K562 (cell line): ENCODE results near the gene NPFFR1. TPM values are rescaled to one million over a fixed set of nuclear protein-coding genes. Genes with fewer than 3 reads are reported as not detected.

ENCODE experiments used
- BCLAF1 ChIP-seq, 2 experiments: fragments of 450-650 bp in 1 of 2; IDR thresholded peaks; 2 replicates each; pipeline ENCODE4 v1.6.1; 2011 to 2017; ENCODE audit warnings: low read depth in 2 of 2, antibody characterized with exemption in 1 of 2, borderline replicate concordance in 1 of 2, low read length in 1 of 2, mild to moderate bottlenecking in 1 of 2, mixed read lengths in 1 of 2; ENCODE audit not compliant: control insufficient read depth in 1 of 2
- ELF1 ChIP-seq: fragments of 200-800 bp; sonication (Bioruptor generic); IDR thresholded peaks from 2 replicates; pipeline ENCODE4 v1.6.1; 2016; ENCODE audit warnings: missing genetic modification characterization, missing compliant biosample characterization
- FOXK2 ChIP-seq, 2 experiments: fragments of 450-650 bp; IDR thresholded peaks in 1 of 2; conservative IDR thresholded peaks in 1 of 2; 2 replicates each; pipeline ENCODE4 v1.6.1; 2016; ENCODE audit warnings: low read depth in 2 of 2, mild to moderate bottlenecking in 1 of 2
- GTF2B ChIP-seq: IDR thresholded peaks from 2 replicates; pipeline ENCODE4 v1.6.1; 2011; ENCODE audit not compliant: insufficient read length; ENCODE audit errors: extremely low read depth
- HMGN3 ChIP-seq: IDR thresholded peaks from 2 replicates; pipeline ENCODE4 v1.6.1; 2011; ENCODE audit warnings: borderline replicate concordance, low read depth, mild to moderate bottlenecking, mixed read lengths, low read length; ENCODE audit not compliant: insufficient read length; ENCODE audit errors: extremely low read depth
- MECOM ChIP-seq: fragments of 250-450 bp; sonication (Bioruptor Pico); IDR thresholded peaks from 2 replicates; pipeline ENCODE4 v1.8.0; 2022; ENCODE audit warnings: inconsistent platforms
- MGA ChIP-seq: fragments of 450-650 bp; IDR thresholded peaks from 2 replicates; pipeline ENCODE4 v1.6.1; 2016; ENCODE audit warnings: mild to moderate bottlenecking, moderate library complexity
- SMAD4 ChIP-seq: fragments of 250-450 bp; sonication (Bioruptor Pico); conservative IDR thresholded peaks from 2 replicates; pipeline ENCODE4 v1.8.0; 2021; ENCODE audit warnings: inconsistent platforms, mild to moderate bottlenecking, moderate library complexity
- SMARCC2 ChIP-seq: fragments of 450-650 bp; IDR thresholded peaks from 2 replicates; pipeline ENCODE4 v1.6.1; 2017; ENCODE audit warnings: antibody characterized with exemption, moderate library complexity, mild to moderate bottlenecking, low read depth
- ZNF583 ChIP-seq: fragments of 250-450 bp; sonication (Bioruptor Pico); IDR thresholded peaks from 2 replicates; pipeline ENCODE4 v1.4.0; 2020
- ZNF586 ChIP-seq: fragments of 450-650 bp; formaldehyde crosslinking; conservative IDR thresholded peaks from 2 replicates; pipeline ENCODE4 v1.4.0; 2020; ENCODE audit warnings: mild to moderate bottlenecking, moderate library complexity
- polyA plus RNA-seq, 8 experiments: library from polyadenylated mRNA; depleted of rRNA in 4 of 8; stranded (reverse) in 5 of 8; unstranded in 3 of 8; fragments of >200 nt; fragmentation: Nextera tagmentation in 2 of 8; fragmentation: Illumina TruSeq in 1 of 8; extraction: Ambion mirVana in 2 of 8; extraction: Trizol in 1 of 8; gene quantifications; 2 replicates each; pipeline versions ENCODE4 v1.2.1 to v1.2.3, GENCODE V29; 2011 to 2014; ENCODE audit warnings: inconsistent platforms in 1 of 8, missing spikeins in 1 of 8
- total RNA-seq, 7 experiments: library from RNA; depleted of rRNA in 6 of 7; stranded (reverse); fragments of >200 nt in 6 of 7; fragmentation: Illumina TruSeq in 2 of 7; extraction: Trizol in 2 of 7; gene quantifications; 2 replicates each; pipeline versions ENCODE4 v1.2.1 to v1.2.3, GENCODE V29; 2011 to 2021; ENCODE audit warnings: low replicate concordance in 1 of 7

Gene NPFFR1
- total and polyA plus RNA-seq, 9 of the 15 experiments (the other 6 are each of a cell fraction or from before 2014, with no cell fraction given) = under 0.01 TPM; not detected in 8

- TF ChIP-seq MGA = peak; percentile 19; the same call in 1 of the 2 replicates
- no peak for TF ChIP-seq GTF2B
- peak in 1 of 2 experiments; percentile 33; a peak in 1 of 4 replicates for TF ChIP-seq FOXK2 (conservative IDR thresholded peaks at IDR 0.05 in 1 of 2, IDR thresholded peaks at IDR 0.05 in 1 of 2; ENCODE audit: low read depth in 2 of 2)
- 0 out of 2 replicates have a peak, but pooled peaks have one; percentile 25 for TF ChIP-seq ZNF583 (CRISPR knock-in tag)
- peak; percentile 51; the same call in 1 of the 2 replicates for TF ChIP-seq SMARCC2
- no peak for TF ChIP-seq HMGN3
- no peak for TF ChIP-seq BCLAF1 (IDR thresholded peaks at IDR 0.05; ENCODE audit: borderline replicate concordance in 1 of 2, control insufficient read depth in 1 of 2, low read depth in 2 of 2, low read length in 1 of 2)
- peak; percentile 41 for TF ChIP-seq SMAD4 (CRISPR knock-in tag)
- no peak for TF ChIP-seq ZNF586 (CRISPR knock-in tag)
- no peak for TF ChIP-seq ELF1 (tag)
- TF ChIP-seq MECOM (CRISPR knock-in tag) = no peak
These were observed 51.5 kb downstream of the NPFFR1 start (continued) for GRCh38 chr10:70232155-70232858.
